Measurements from ENCODE around the gene BTBD1. TPM values are rescaled to one million over a fixed set of nuclear protein-coding genes. Genes with fewer than 3 reads are reported as not detected.

The BTBD1 gene
- polyA plus RNA-seq, 1 of the 3 experiments (the other 2 are of a cell fraction), result 34.4 TPM

DNA sequence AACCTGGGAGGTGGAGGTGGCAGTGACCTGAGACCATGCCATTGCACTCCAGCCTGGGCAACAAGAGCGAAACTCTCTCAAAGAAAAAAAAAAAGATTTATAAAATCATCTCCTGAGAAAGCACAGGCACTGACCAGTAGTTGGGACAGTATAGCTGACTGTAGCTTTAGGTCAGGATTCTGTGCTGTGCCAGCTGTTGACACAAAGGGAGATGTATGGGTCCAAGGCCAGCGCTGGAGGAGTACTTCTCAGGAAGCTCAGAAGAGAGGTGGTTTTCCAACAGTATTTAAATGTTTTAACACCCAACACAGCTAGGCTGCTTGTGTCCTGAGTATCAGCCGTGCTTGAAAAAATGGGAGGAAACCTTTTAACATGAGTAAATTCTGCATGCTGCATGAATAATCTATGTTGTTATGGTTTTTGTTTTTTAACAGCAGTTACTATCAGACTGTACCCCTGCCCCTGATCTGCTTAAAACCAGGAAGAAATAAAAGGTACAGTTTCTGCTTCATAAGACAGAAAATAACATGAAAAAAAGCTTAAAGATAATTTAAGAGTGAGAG lies 74.5 kb downstream of the BTBD1 start:
- H3K4me1 ChIP-seq (ENCODE audit: control insufficient read depth in 1 of 2, insufficient read depth in 2 of 2, low read depth in 1 of 2, low read length in 1 of 2), result peaks cover 0 to 3% of the 10 kb centered on the region in 2 experiments; a peak in 1 of 4 replicates
- H3K4me3 ChIP-seq (ENCODE audit: low read depth in 2 of 2, low read length in 1 of 2), result no peak overlapping the region
- no peaks in the 10 kb centered on the region for H3K9me3 ChIP-seq
- 93% methylated on average over 3 of the region's 3 CpGs for WGBS (ENCODE audit: low lambda C conversion rate)
- H3K27me3 ChIP-seq (ENCODE audit: insufficient read depth), result no peaks in the 10 kb centered on the region
- no peak overlapping the region for H3K9ac ChIP-seq
- TF ChIP-seq RCOR1 (IDR thresholded peaks at IDR 0.05; ENCODE audit: low read length), result no peak
- TF ChIP-seq CTCF (IDR thresholded peaks at IDR 0.05), result no peak
- TF ChIP-seq TEAD4 (IDR thresholded peaks at IDR 0.05; ENCODE audit: borderline replicate concordance, insufficient read depth), result no peak
- TF ChIP-seq RAD21 (IDR thresholded peaks at IDR 0.05; ENCODE audit: low read length), result no peak
- TF ChIP-seq FOSL2 (IDR thresholded peaks at IDR 0.05; ENCODE audit: borderline replicate concordance, low read depth), result no peak
- no peak for TF ChIP-seq MEF2A (IDR thresholded peaks at IDR 0.05; ENCODE audit: borderline replicate concordance, low read depth)
- TF ChIP-seq FOXM1 (IDR thresholded peaks at IDR 0.05; ENCODE audit: low read depth), result no peak
- TF ChIP-seq EP300 (IDR thresholded peaks at IDR 0.05; ENCODE audit: borderline replicate concordance in 1 of 2, low read depth in 1 of 2, low read length in 1 of 2), result no peak
- TF ChIP-seq EZH2phosphoT487 (IDR thresholded peaks at IDR 0.05; ENCODE audit: borderline replicate concordance, low read depth), result no peak
- TF ChIP-seq, protein P1, sequence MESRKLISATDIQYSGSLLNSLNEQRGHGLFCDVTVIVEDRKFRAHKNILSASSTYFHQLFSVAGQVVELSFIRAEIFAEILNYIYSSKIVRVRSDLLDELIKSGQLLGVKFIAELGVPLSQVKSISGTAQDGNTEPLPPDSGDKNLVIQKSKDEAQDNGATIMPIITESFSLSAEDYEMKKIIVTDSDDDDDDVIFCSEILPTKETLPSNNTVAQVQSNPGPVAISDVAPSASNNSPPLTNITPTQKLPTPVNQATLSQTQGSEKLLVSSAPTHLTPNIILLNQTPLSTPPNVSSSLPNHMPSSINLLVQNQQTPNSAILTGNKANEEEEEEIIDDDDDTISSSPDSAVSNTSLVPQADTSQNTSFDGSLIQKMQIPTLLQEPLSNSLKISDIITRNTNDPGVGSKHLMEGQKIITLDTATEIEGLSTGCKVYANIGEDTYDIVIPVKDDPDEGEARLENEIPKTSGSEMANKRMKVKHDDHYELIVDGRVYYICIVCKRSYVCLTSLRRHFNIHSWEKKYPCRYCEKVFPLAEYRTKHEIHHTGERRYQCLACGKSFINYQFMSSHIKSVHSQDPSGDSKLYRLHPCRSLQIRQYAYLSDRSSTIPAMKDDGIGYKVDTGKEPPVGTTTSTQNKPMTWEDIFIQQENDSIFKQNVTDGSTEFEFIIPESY (IDR thresholded peaks at IDR 0.05; ENCODE audit: borderline replicate concordance, low read depth), result no peak
- no peak for TF ChIP-seq SMC3 (IDR thresholded peaks at IDR 0.05; ENCODE audit: low read depth, low read length)
- TF ChIP-seq MXI1 (IDR thresholded peaks at IDR 0.05; ENCODE audit: low read depth, low read length), result no peak
- no peak for TF ChIP-seq YY1 (IDR thresholded peaks at IDR 0.05; ENCODE audit: low read depth)
- no peak for TF ChIP-seq ELF1 (IDR thresholded peaks at IDR 0.05)
- TF ChIP-seq REST (IDR thresholded peaks at IDR 0.05; ENCODE audit: low read depth, low read length), result no peak
- no peak for TF ChIP-seq GATA2 (CRISPR knock-in tag; IDR thresholded peaks at IDR 0.05)
- TF ChIP-seq POLR2AphosphoS5 (IDR thresholded peaks at IDR 0.05; ENCODE audit: low read depth, low read length), result no peak
- no peak for TF ChIP-seq IRF3 (IDR thresholded peaks at IDR 0.05; ENCODE audit: low read depth, low read length)
- TF ChIP-seq, protein P2, sequence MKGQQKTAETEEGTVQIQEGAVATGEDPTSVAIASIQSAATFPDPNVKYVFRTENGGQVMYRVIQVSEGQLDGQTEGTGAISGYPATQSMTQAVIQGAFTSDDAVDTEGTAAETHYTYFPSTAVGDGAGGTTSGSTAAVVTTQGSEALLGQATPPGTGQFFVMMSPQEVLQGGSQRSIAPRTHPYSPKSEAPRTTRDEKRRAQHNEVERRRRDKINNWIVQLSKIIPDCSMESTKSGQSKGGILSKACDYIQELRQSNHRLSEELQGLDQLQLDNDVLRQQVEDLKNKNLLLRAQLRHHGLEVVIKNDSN (IDR thresholded peaks at IDR 0.05; ENCODE audit: borderline replicate concordance, low read depth), result no peak
- TF ChIP-seq, protein P3, sequence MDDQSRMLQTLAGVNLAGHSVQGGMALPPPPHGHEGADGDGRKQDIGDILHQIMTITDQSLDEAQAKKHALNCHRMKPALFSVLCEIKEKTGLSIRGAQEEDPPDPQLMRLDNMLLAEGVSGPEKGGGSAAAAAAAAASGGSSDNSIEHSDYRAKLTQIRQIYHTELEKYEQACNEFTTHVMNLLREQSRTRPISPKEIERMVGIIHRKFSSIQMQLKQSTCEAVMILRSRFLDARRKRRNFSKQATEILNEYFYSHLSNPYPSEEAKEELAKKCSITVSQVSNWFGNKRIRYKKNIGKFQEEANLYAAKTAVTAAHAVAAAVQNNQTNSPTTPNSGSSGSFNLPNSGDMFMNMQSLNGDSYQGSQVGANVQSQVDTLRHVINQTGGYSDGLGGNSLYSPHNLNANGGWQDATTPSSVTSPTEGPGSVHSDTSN (IDR thresholded peaks at IDR 0.05), result no peak
- no peak overlapping the region for H3K27ac ChIP-seq (ENCODE audit: low read depth in 2 of 2, low read length in 1 of 2)
- DNase-seq, result no peak
- CTCF ChIA-PET, result interaction anchor here (2.0 kb wide), 1 partner anchor 141 kb away, joined by 4 read pairs; no protein-coding TSS in a partner anchor
- peaks cover 10% of the 10 kb centered on the region for H3F3A ChIP-seq (replicated peaks; ENCODE audit: insufficient read depth)
- POLR2A ChIA-PET, result no interaction called here
- no peak overlapping the region for H3K4me2 ChIP-seq
- no peaks in the 10 kb centered on the region for H3K9me2 ChIP-seq
- H2AFZ ChIP-seq (ENCODE audit: low read depth), result no peak overlapping the region
- peaks cover 20 to 24% of the 10 kb centered on the region in 2 experiments for H3K36me3 ChIP-seq (replicated peaks in 1 of 2; ENCODE audit: control insufficient read depth in 1 of 2, insufficient read depth in 2 of 2, low read length in 1 of 2)
- peaks cover 15% of the 10 kb centered on the region for H3K79me2 ChIP-seq (ENCODE audit: insufficient read depth)
- no peaks in the 10 kb centered on the region for H4K20me1 ChIP-seq (ENCODE audit: insufficient read depth)
